ENCODE results near the gene VWA8.

The VWA8 gene

DNA sequence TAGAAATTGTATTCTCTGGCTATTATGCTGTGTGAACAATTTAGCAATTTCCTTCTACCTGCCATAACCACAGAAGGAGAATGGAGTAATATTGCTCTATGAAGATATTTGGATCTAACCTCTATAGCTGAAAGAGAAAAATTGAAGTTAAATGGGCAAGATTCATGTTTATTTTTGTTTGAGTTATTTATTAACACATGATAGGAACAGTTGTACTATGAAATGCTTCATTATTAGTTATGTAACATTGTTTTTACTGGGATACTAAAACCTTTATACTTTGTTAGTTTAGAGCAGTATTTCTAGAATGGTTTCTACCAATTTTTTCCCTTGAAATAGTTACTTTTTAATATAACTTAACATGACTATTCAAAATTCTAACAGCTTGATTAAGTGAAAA lies 27.3 kb upstream of the VWA8 start:
- H3K36me3 ChIP-seq (ENCODE audit: insufficient read depth, low read length), result no peaks in the 10 kb centered on the region
- no peaks in the 10 kb centered on the region for H3K9me3 ChIP-seq (ENCODE audit: insufficient read depth, low read depth, low read length)
- H3K27me3 ChIP-seq (ENCODE audit: insufficient read depth, low read length), result no peaks in the 10 kb centered on the region
- H3K4me1 ChIP-seq (ENCODE audit: insufficient read depth, low read length), result no peaks in the 10 kb centered on the region
- no peak overlapping the region for H3K9ac ChIP-seq (ENCODE audit: low read depth, low read length)
- no peak overlapping the region for H3K27ac ChIP-seq (ENCODE audit: low read depth, low read length)
- no peak overlapping the region for H3K4me3 ChIP-seq (ENCODE audit: low read length)

DNA sequence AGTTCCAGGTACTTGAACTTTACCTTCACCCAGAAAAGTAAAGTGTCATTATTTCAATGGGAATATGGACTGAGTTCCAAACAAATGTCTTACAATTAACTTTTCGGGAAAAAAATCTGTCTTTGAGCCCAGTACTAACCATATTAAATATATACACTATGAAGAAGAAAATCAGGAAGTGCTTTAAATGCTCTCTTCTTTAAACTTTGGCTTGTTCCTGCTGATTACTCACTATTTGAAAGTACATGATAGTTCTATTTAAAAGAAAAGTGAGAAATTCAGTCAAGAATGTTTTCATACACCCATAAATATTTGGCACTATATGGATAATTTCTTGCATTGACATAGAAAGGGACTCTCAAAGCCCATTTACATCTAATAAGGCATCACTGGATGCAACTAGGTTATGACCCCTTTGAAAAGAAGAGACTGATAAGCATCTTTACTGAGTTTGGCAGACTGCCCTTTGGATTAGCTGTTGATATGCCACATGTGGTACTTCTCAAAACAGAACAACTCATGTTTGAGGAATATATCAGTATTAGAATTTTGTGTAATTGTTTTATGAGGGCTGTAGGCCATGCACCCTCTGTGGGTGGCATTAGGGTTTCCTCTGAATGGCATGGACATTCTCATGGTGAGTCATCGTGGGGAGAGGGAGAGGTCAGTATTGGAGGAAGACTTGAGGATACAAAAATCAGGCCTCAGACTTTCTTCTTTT lies 25.0 kb upstream of the VWA8 start:
- 95% methylated on average over 1 of the region's 2 CpGs for whole genome bisulfite sequencing
- Histone ChIP-seq H3K27ac (ENCODE audit: low read depth, low read length) (no peak overlapping the region), H3K9ac (ENCODE audit: low read depth, low read length) (no peak overlapping the region), H3K4me3 (ENCODE audit: low read length) (no peak overlapping the region), H3K36me3 (ENCODE audit: insufficient read depth, low read length) (no peaks in the 10 kb centered on the region), H3K9me3 (ENCODE audit: insufficient read depth, low read depth, low read length) (no peaks in the 10 kb centered on the region), H3K4me1 (ENCODE audit: insufficient read depth, low read length) (no peaks in the 10 kb centered on the region), H3K27me3 (ENCODE audit: insufficient read depth, low read length) (no peaks in the 10 kb centered on the region)

DNA sequence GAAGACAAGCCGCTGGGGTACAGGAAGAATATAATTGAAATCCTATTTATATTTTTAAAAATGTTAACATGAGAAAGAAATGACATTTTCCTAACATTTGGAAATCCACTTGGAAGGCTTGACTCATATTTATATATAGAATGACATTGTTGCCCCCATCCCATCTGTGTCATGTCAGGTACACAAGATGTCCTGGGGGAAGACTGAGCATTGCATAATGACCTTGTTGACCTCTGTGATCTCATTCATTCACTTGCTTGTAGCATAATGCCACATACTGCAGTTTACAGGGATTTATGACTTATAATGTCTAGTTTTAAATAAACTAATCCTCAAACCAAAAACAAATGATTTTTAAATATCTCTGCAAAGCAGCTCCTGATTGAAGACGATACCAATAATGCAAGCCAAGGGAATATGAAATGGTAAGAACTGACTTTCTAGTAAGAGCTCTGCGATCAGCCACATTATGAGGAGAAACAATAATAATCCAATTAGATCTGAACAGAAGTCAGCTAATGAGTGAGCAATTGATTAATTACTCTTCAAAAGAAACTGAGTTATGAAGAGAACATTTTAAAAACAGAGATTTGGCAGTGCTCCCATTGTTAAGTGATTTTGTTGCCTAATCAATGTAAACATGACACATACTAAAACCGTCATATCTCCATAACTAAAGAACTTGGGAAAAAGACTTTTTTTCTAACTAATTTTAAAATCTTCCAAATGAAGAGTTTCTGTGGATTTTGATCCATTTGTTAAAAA lies 21.2 kb upstream of the VWA8 start:
- no peaks in the 10 kb centered on the region for H3K27me3 ChIP-seq (ENCODE audit: insufficient read depth, low read length)
- no peaks in the 10 kb centered on the region for H3K4me1 ChIP-seq (ENCODE audit: insufficient read depth, low read length)
- H3K4me3 ChIP-seq (ENCODE audit: low read length), result no peak overlapping the region
- no peak overlapping the region for H3K27ac ChIP-seq (ENCODE audit: low read depth, low read length)
- no peak overlapping the region for H3K9ac ChIP-seq (ENCODE audit: low read depth, low read length)
- 97% methylated on average over 3 of the region's 4 CpGs for WGBS
- no peaks in the 10 kb centered on the region for H3K9me3 ChIP-seq (ENCODE audit: insufficient read depth, low read depth, low read length)
- H3K36me3 ChIP-seq (ENCODE audit: insufficient read depth, low read length), result no peaks in the 10 kb centered on the region

DNA sequence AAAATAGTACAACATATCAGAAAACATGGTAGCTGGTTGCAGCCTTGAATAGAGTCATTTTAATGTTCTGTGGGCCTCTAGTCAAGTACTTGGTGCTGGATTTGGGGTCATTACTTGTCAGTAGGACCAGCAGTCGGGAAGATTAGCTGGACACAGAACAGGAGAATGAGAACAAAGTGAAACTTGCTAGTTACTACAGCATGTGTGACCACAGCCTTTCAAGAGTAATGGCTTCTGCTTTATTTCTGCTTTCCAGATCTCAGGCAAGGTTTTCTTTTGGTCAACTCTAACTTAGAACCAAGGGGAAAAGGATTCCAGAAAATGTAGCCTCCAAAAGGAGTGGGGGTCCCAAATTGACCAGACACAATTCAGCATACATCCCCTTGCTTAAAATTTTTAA lies 17.1 kb upstream of the VWA8 start:
- no peaks in the 10 kb centered on the region for H3K9me3 ChIP-seq (ENCODE audit: insufficient read depth, low read depth, low read length)
- H3K4me1 ChIP-seq (ENCODE audit: insufficient read depth, low read length), result peaks cover 7% of the 10 kb centered on the region; the same call in 1 of the 2 replicates
- H3K36me3 ChIP-seq (ENCODE audit: insufficient read depth, low read length), result no peaks in the 10 kb centered on the region
- no peak overlapping the region for H3K4me3 ChIP-seq (ENCODE audit: low read length)
- 94% methylated on average over 1 of the region's 1 CpG for WGBS
- H3K27me3 ChIP-seq (ENCODE audit: insufficient read depth, low read length), result no peaks in the 10 kb centered on the region
- H3K27ac ChIP-seq (ENCODE audit: low read depth, low read length), result no peak overlapping the region
- no peak overlapping the region for H3K9ac ChIP-seq (ENCODE audit: low read depth, low read length)

DNA sequence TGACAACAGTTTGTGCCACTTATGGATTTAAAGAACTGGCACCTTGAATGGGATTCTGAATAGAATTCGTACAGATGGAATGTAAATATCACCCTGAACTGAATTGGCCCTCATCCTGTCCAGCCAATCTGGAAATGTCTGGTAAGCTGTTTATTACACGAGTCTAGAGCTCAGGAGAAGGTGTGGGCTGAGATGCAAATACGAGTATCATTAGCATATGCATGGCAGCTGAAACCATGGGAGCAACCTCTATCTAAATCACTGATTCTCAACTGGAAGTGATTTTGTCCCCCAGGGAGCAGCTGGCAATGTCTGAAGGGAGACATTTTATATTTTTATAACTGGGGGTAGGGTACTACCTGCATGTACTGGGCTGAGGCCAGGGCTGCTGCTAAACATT lies 15.6 kb upstream of the VWA8 start:
- Histone ChIP-seq H3K4me1 (ENCODE audit: insufficient read depth, low read length) (peaks cover 12% of the 10 kb centered on the region), H3K9ac (ENCODE audit: low read depth, low read length) (no peak overlapping the region), H3K27me3 (ENCODE audit: insufficient read depth, low read length) (no peaks in the 10 kb centered on the region), H3K9me3 (ENCODE audit: insufficient read depth, low read depth, low read length) (no peaks in the 10 kb centered on the region), H3K27ac (ENCODE audit: low read depth, low read length) (no peak overlapping the region), H3K4me3 (ENCODE audit: low read length) (no peak overlapping the region), H3K36me3 (ENCODE audit: insufficient read depth, low read length) (no peaks in the 10 kb centered on the region)
- WGBS, result 37% methylated on average over 3 of the region's 3 CpGs

DNA sequence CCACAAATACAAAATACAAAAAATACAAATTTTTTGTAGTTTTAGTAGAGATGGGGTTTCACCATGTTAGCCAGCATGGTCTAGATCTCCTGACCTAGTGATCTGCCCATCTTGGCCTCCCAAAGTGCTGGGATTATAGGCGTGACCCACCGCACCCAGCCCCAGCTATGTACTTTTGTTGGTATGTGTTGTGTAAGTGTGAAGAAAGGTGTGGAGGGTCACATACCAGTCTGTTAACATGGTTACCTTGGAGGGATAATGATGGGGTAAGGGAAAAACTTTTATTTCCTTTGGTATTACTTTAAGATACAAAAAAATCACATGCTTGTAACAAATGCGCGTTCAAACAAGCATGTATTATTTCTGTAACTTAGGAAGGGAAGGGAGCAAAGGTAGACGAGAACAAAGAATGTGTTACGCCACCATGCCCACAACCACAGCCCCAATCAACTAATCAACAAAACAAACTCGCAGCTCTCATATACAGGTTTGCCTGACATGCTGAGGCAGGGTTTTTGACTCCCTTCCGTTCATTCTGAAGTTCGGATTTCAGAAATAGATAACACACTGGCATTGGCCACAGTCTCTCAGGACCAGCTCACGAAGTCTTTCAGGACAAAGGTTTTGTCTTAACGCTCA lies 13.5 kb upstream of the VWA8 start:
- H3K36me3 ChIP-seq (ENCODE audit: insufficient read depth, low read length), result no peaks in the 10 kb centered on the region
- 90% methylated on average over 11 of the region's 11 CpGs for WGBS
- H3K27ac ChIP-seq (ENCODE audit: low read depth, low read length), result no peak overlapping the region

DNA sequence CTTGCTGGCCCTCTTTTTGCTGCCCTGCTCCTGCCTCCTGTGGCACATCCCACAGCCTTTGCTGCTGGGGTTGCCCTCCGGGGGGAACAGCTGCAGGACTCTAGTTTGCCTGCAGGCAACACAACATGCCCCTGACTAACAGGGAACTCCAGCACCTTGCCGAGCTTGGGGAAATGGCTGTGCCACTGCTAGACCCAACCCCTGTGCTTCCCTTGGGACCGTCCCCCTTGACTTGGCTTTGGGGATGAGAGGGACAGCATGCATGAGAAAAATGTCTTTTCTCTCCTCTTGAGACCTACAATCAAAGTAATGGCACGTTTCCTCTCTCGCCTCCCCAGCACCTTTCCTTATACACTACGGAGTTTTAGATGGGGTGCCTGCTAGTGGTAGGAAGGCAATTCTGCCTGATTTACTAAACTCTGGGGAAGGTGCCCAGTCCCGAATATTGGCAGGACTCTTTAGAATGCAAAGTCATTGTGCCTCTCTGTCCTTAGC lies 12.4 kb upstream of the VWA8 start:
- 0 out of 2 replicates have a peak overlapping the region, but pooled peaks have one; percentile 5 for H3K9ac ChIP-seq (ENCODE audit: low read depth, low read length)
- peak overlapping the region; percentile 4; the same call in 1 of the 2 replicates for H3K4me3 ChIP-seq (ENCODE audit: low read length)
- H3K9me3 ChIP-seq (ENCODE audit: insufficient read depth, low read depth, low read length), result no peaks in the 10 kb centered on the region
- WGBS, result 42% methylated on average over 4 of the region's 7 CpGs
- H3K36me3 ChIP-seq (ENCODE audit: insufficient read depth, low read length), result no peaks in the 10 kb centered on the region
- H3K27me3 ChIP-seq (ENCODE audit: insufficient read depth, low read length), result no peaks in the 10 kb centered on the region
- H3K4me1 ChIP-seq (ENCODE audit: insufficient read depth, low read length), result peaks cover 14% of the 10 kb centered on the region
- H3K27ac ChIP-seq (ENCODE audit: low read depth, low read length), result peak overlapping the region; percentile 3; the same call in 1 of the 2 replicates

More for the DNA sequence above, 13.5 kb upstream of the VWA8 start:
- Histone ChIP-seq H3K4me1 (ENCODE audit: insufficient read depth, low read length) (peaks cover 14% of the 10 kb centered on the region), H3K9me3 (ENCODE audit: insufficient read depth, low read depth, low read length) (no peaks in the 10 kb centered on the region), H3K27me3 (ENCODE audit: insufficient read depth, low read length) (no peaks in the 10 kb centered on the region), H3K9ac (ENCODE audit: low read depth, low read length) (no peak overlapping the region), H3K4me3 (ENCODE audit: low read length) (no peak overlapping the region)

DNA sequence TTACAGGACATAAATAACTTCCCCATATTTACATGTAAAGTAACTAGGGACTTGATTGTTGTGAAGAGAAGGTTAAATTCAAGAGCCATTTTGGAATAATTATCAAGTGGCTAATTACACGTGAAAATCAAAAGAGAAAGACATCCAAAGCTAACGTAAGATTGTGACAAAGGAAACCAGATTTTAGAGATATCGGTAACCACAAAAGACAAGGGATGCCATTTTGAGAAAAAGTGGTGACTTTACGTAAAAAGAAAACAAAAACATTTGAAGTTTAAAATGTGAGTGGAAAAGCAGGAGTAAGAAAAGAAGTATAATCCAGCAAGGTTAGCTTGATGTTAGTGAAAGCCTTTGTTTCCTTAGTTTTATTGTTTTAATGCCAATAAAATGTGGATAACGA lies 10.9 kb upstream of the VWA8 start:
- Histone ChIP-seq H3K36me3 (ENCODE audit: insufficient read depth, low read length) (no peaks in the 10 kb centered on the region), H3K27ac (ENCODE audit: low read depth, low read length) (no peak overlapping the region), H3K27me3 (ENCODE audit: insufficient read depth, low read length) (no peaks in the 10 kb centered on the region), H3K9ac (ENCODE audit: low read depth, low read length) (no peak overlapping the region), H3K4me1 (ENCODE audit: insufficient read depth, low read length) (peaks cover 13% of the 10 kb centered on the region), H3K4me3 (ENCODE audit: low read length) (no peak overlapping the region), H3K9me3 (ENCODE audit: insufficient read depth, low read depth, low read length) (no peaks in the 10 kb centered on the region)
- 84% methylated on average over 5 of the region's 5 CpGs for WGBS

DNA sequence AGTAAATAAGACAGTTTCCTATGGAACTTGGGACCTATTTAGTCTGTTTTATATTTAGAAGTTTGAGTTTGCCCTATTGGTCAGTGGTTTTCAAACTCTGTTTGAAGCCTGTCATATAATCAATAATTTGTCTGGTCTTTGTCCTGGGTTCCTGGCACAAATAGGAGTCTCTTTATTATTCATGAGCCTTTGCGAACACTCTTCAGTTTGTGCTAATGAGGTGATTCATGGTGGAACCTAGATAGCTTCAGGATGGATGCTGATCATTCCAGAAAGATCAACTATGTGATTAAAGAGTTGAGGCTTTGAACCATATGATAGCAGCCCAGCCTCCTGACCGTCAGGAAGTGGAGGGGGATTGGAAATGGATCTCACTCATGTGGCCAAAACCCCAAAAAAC lies 10.0 kb upstream of the VWA8 start:
- Histone ChIP-seq H3K27me3 (ENCODE audit: insufficient read depth, low read length) (no peaks in the 10 kb centered on the region), H3K27ac (ENCODE audit: low read depth, low read length) (no peak overlapping the region), H3K36me3 (ENCODE audit: insufficient read depth, low read length) (no peaks in the 10 kb centered on the region), H3K4me3 (ENCODE audit: low read length) (no peak overlapping the region), H3K4me1 (ENCODE audit: insufficient read depth, low read length) (peaks cover 7% of the 10 kb centered on the region), H3K9ac (ENCODE audit: low read depth, low read length) (no peak overlapping the region), H3K9me3 (ENCODE audit: insufficient read depth, low read depth, low read length) (no peaks in the 10 kb centered on the region)
- WGBS, result 89% methylated on average over 2 of the region's 2 CpGs

DNA sequence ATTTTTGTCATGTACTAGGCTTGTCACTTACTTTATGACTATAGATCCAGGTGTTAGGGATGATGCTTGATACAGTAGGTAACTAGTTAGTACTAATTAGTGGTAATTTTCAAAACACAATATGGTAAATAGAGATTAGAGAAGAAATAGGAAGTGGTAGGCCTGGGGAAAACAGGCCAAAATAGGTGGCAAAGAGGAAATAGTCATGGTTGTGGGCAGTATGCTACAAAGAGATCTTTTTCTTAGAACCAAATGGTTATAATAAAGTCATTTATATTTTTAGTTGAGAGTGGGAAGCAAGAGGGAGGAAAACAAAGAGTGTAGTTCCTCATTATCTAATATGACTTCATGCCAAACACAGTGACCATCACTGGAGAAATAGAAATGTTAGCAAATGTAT lies 9.1 kb upstream of the VWA8 start:
- Histone ChIP-seq H3K27me3 (ENCODE audit: insufficient read depth, low read length) (no peaks in the 10 kb centered on the region), H3K4me3 (ENCODE audit: low read length) (no peak overlapping the region), H3K9me3 (ENCODE audit: insufficient read depth, low read depth, low read length) (no peaks in the 10 kb centered on the region), H3K36me3 (ENCODE audit: insufficient read depth, low read length) (no peaks in the 10 kb centered on the region), H3K27ac (ENCODE audit: low read depth, low read length) (no peak overlapping the region), H3K9ac (ENCODE audit: low read depth, low read length) (no peak overlapping the region), H3K4me1 (ENCODE audit: insufficient read depth, low read length) (peaks cover 7% of the 10 kb centered on the region)

DNA sequence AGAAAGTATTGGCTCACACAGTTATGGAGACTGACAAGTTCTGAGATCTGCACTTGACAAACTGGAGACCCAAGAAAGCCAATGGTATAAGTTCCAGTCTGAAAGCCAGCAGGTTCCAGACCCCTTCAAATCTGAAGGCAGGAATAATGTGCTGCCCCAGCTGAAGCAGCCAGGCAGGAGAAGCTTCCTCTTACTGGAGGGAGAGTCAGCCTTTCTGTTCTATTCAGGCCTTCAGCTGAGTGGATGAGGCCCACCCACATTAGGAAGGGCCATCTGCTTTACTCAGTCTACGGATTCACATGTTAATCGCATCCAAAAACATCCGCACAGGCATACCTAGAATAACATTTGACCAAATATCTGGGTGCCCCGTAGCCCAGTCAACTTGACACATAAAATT lies 8.2 kb upstream of the VWA8 start:
- no peak overlapping the region for H3K9ac ChIP-seq (ENCODE audit: low read depth, low read length)
- H3K4me3 ChIP-seq (ENCODE audit: low read length), result no peak overlapping the region
- H3K4me1 ChIP-seq (ENCODE audit: insufficient read depth, low read length), result peaks cover 7% of the 10 kb centered on the region
- no peaks in the 10 kb centered on the region for H3K36me3 ChIP-seq (ENCODE audit: insufficient read depth, low read length)
- H3K27ac ChIP-seq (ENCODE audit: low read depth, low read length), result no peak overlapping the region
- H3K9me3 ChIP-seq (ENCODE audit: insufficient read depth, low read depth, low read length), result no peaks in the 10 kb centered on the region
- H3K27me3 ChIP-seq (ENCODE audit: insufficient read depth, low read length), result no peaks in the 10 kb centered on the region
- WGBS, result 93% methylated on average over 4 of the region's 4 CpGs
